ENCODE data around the gene OOSP1. TPM values are rescaled to one million over a fixed set of nuclear protein-coding genes. Genes with fewer than 3 reads are reported as not detected.

Gene OOSP1
- polyA plus RNA-seq, 3 donors from 2014 or later, result not detected

Other genes with a start within 250 kb of the OOSP1 start
- not detected for gene OR10V1, start 224.6 kb upstream of the OOSP1 start, polyA plus RNA-seq
- gene STX3, start 183.1 kb upstream of the OOSP1 start, polyA plus RNA-seq, result 1 to 10 TPM; 3.1 to 9.6 (median 7.0) TPM
- gene MRPL16, start 127.7 kb upstream of the OOSP1 start, polyA plus RNA-seq, result 10 to 100 TPM; 64.1 to 77.5 (median 68.7) TPM
- gene CBLIF, start 92.9 kb upstream of the OOSP1 start, polyA plus RNA-seq, result not detected
- gene TCN1, start 71.9 kb upstream of the OOSP1 start, polyA plus RNA-seq, result not detected
- gene OOSP3, start 59.6 kb upstream of the OOSP1 start, polyA plus RNA-seq, result not detected
- gene OOSP4A, start 25.6 kb downstream of the OOSP1 start, polyA plus RNA-seq, result not detected
- gene OOSP4B, start 78.7 kb downstream of the OOSP1 start, polyA plus RNA-seq, result not detected
- not detected for gene OOSP2, start 102.0 kb downstream of the OOSP1 start, polyA plus RNA-seq
- under 1 TPM in 1 of 3 donors, not detected in 2; 0.71 TPM for gene MS4A3, start 118.2 kb downstream of the OOSP1 start, polyA plus RNA-seq
- under 1 TPM in 1 of 3 donors, not detected in 2; 0.10 TPM for gene MS4A2, start 150.2 kb downstream of the OOSP1 start, polyA plus RNA-seq
- 10 to 100 TPM in 2 of 3 donors, 1 to 10 TPM in 1; 4.6 to 54.4 (median 34.2) TPM for gene MS4A6A, start 244.7 kb downstream of the OOSP1 start, polyA plus RNA-seq

Measured in immature natural killer cell (primary cell).